Heart left ventricle (tissue), 16 donors: ENCODE data around the gene ECEL1. TPM values are rescaled to one million over a fixed set of nuclear protein-coding genes. Genes with fewer than 3 reads are reported as not detected.

Experiments
- ATAC-seq, 4 donors: fragments of 200-7000 bp; cut with Tn5 transposase; one replicate each; pipeline ENCODE4 v1.9.1; 2020 to 2022; ENCODE audit warnings: moderate library complexity in 4 of 4, mild to moderate bottlenecking in 3 of 4, moderate number of reproducible peaks in 1 of 4
- DNase-seq, 5 donors: peaks; one replicate each; pipeline ENCODE4 v3.0.0-alpha.2; 2020
- H3K27ac ChIP-seq, 12 donors: fragments of 200-600 bp; sonication (generic) in 4 of 12; one replicate each; pipeline versions ENCODE4 v1.5.0 to v1.8.0; 2016 to 2022; ENCODE audit warnings: mild to moderate bottlenecking in 2 of 12
- H3K27me3 ChIP-seq, 9 donors: fragments of 200-600 bp; sonication (generic) in 2 of 9; one replicate each; pipeline versions ENCODE4 v1.5.1 to v1.8.0; 2016 to 2022; ENCODE audit warnings: mild to moderate bottlenecking in 3 of 9
- H3K36me3 ChIP-seq, 9 donors: fragments of 200-600 bp; sonication (generic) in 2 of 9; one replicate each; pipeline versions ENCODE4 v1.5.0 to v1.8.0; 2018 to 2022; ENCODE audit warnings: mild to moderate bottlenecking in 2 of 9
- H3K4me1 ChIP-seq, 12 donors: fragments of 200-600 bp; sonication (generic) in 4 of 12; one replicate each; pipeline versions ENCODE4 v1.5.0 to v1.8.0; 2016 to 2022; ENCODE audit warnings: mild to moderate bottlenecking in 3 of 12
- H3K4me3 ChIP-seq, 12 donors: fragments of 200-600 bp; sonication (generic) in 4 of 12; one replicate each; pipeline versions ENCODE4 v1.5.0 to v1.8.0; 2017 to 2022; ENCODE audit warnings: mild to moderate bottlenecking in 9 of 12, moderate library complexity in 4 of 12
- H3K9me3 ChIP-seq, 12 donors: fragments of 200-600 bp; sonication (generic) in 4 of 12; one replicate each; pipeline versions ENCODE4 v1.5.0 to v1.8.0; 2016 to 2022; ENCODE audit warnings: mild to moderate bottlenecking in 1 of 12
- POLR2A ChIP-seq, 2 donors: fragments of 450-650 bp; IDR thresholded peaks; one replicate each; pipeline ENCODE4 v1.6.1; 2017; ENCODE audit warnings: antibody characterized with exemption in 2 of 2, mild to moderate bottlenecking in 2 of 2, moderate library complexity in 2 of 2
- whole genome bisulfite sequencing, 4 donors: extraction: QIAGEN DNeasy Blood & Tissue Kit in 2 of 4; methylation state at CpG; one replicate each; pipeline versions ENCODE4 v1.1.5 to v1.1.7; 2013 to 2018; 5-methylcytosine and 5-hydroxymethylcytosine counted together
- intact Hi-C, 10 donors: fragments of 100-400 bp; cut with DNase I; formaldehyde crosslinking; loops; one replicate each; pipeline versions ENCODE4 v1.11.1 to v1.14.2; 2022
- polyA plus RNA-seq, 2 donors: library from polyadenylated mRNA; stranded (reverse); fragments of 200-250 nt; gene quantifications; one replicate each; pipeline ENCODE4 v1.2.3, GENCODE V29; 2013
- total RNA-seq, 9 donors: library from RNA; depleted of rRNA in 2 of 9; stranded (reverse); fragments of >200 nt in 2 of 9; fragmentation: NEBNext Ultra II Directional in 3 of 9; extraction: Animal tissue kit (Norgen Biotek cat#: 25700) in 3 of 9; gene quantifications; one replicate each; pipeline versions ENCODE4 v1.1.0 to v1.2.4, GENCODE V29; 2016 to 2023
- TF ChIP-seq, protein P1 (sequence below), 12 donors: fragments of 200-600 bp; sonication (generic) in 4 of 12; IDR thresholded peaks; one replicate each; pipeline versions ENCODE4 v1.5.0 to v1.8.0; 2018 to 2022; ENCODE audit warnings: antibody characterized with exemption in 12 of 12, mild to moderate bottlenecking in 5 of 12
- donor health status: ischemic (EF 13 %, LVEDD 7.1; RV severe dilation, severe dysfunction).
- donor health status: healthy with polysubstance abuse.
- donor health status: DM: no; HTN: yes; CAD: no.
- donor health status: DM: no; HTN: no; CAD: no.
- donor health status: ischemic (EF 25% LVEDD 6.9; RV normal size, moderate dysfunction).
- donor health status: ischemic (EF 25% LVEDD 5.7; RV mildly dilated, moderate dysfunction).
- donor health status: healthy.
- donor health status: DM: yes; HTN: yes; CAD: no.
- donor health status: ischemic (EF 35%, LVEDD 5.7; RV mildly dilated, moderate dysfunction).
- donor health status: nonischemic (EF 11% LVEDD 7.7; RV severe dilation, severe dysfunction).
- donor health status: DM: yes; HTN: yes; CAD: no.
- donor health status: PGD.
- donor health status: ischemic (EF 29% LVEDD 5.4; RV normal size, mild dysfunction).
- donor health status: nonischemic (EF 23%, LVEDD 6.1; RV moderate dilation, normal function).

The ECEL1 gene
- total and polyA plus RNA-seq, 11 donors = 0.20 to 1.4 (median 0.32) TPM; not detected in 3

DNA sequence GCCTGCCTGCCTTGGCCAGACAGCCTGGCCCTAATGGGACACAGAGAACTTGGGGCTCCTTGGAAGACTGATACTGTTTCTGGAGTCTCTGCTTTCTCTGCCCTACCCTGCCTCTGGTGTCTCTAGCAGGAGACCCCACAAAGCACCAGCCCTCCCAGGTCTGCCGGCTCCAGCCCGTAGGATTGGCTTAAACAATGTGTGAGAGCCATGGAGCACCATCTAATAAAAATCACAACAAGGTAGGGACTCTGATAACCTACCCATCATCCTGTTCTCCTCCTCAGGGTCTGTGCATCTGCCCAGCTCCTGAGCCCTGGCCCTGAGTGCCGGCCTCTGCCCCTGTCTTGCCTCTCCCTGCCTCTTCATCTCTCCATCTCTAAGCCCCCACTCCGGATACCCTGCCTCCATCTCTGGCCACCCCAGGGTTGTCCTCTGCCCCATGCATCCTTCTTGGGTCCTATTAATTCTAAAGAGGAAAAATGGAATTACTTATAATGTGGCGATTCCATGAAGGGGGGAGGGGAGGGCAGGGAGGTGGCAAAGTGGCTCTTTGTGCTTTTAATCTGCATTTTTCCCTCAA lies 1.2 kb upstream of the ECEL1 start:
- peak in 1 of 5 donors; percentile 20 for DNase-seq
- WGBS, 4 donors = 78 to 95% (median 89%) methylated on average over 5 of the region's 5 CpGs
- intact Hi-C loops = no loop called here

GRCh38 chr2:232488097-232488711 lies 570 bp upstream of the ECEL1 start:
- intact Hi-C loops = no loop called here
- H3K27me3 ChIP-seq = peaks cover 25 to 57% (median 47%) of the 10 kb centered on the region in 9 donors
- WGBS, 4 donors = 46 to 55% (median 49%) methylated on average over 7 to 16 of the region's 16 CpGs
- H3K9me3 ChIP-seq = no peaks in the 10 kb centered on the region
- no peak overlapping the region for H3K27ac ChIP-seq
- H3K36me3 ChIP-seq = no peaks in the 10 kb centered on the region
- peaks cover 0 to 31% (median 0%) of the 10 kb centered on the region in 12 donors for H3K4me1 ChIP-seq
- TF ChIP-seq, protein P1, sequence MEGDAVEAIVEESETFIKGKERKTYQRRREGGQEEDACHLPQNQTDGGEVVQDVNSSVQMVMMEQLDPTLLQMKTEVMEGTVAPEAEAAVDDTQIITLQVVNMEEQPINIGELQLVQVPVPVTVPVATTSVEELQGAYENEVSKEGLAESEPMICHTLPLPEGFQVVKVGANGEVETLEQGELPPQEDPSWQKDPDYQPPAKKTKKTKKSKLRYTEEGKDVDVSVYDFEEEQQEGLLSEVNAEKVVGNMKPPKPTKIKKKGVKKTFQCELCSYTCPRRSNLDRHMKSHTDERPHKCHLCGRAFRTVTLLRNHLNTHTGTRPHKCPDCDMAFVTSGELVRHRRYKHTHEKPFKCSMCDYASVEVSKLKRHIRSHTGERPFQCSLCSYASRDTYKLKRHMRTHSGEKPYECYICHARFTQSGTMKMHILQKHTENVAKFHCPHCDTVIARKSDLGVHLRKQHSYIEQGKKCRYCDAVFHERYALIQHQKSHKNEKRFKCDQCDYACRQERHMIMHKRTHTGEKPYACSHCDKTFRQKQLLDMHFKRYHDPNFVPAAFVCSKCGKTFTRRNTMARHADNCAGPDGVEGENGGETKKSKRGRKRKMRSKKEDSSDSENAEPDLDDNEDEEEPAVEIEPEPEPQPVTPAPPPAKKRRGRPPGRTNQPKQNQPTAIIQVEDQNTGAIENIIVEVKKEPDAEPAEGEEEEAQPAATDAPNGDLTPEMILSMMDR (IDR thresholded peaks at IDR 0.05) = no peak
- TF ChIP-seq POLR2A (IDR thresholded peaks at IDR 0.05) = no peak
- H3K4me3 ChIP-seq = no peak overlapping the region
- DNase-seq (peak in 1 of 5 donors; percentile 54), ATAC-seq (no peak)

More for the DNA sequence above, 1.2 kb upstream of the ECEL1 start:
- Histone ChIP-seq H3K9me3 (no peaks in the 10 kb centered on the region), H3K4me1 (peaks cover 0 to 31% (median 0%) of the 10 kb centered on the region in 12 donors), H3K36me3 (no peaks in the 10 kb centered on the region), H3K4me3 (no peak overlapping the region), H3K27me3 (peaks cover 25 to 51% (median 45%) of the 10 kb centered on the region in 9 donors), H3K27ac (no peak overlapping the region)
- no peak for ATAC-seq
- no peak for TF ChIP-seq POLR2A (IDR thresholded peaks at IDR 0.05)
- TF ChIP-seq, protein P1 (IDR thresholded peaks at IDR 0.05) = no peak

DNA sequence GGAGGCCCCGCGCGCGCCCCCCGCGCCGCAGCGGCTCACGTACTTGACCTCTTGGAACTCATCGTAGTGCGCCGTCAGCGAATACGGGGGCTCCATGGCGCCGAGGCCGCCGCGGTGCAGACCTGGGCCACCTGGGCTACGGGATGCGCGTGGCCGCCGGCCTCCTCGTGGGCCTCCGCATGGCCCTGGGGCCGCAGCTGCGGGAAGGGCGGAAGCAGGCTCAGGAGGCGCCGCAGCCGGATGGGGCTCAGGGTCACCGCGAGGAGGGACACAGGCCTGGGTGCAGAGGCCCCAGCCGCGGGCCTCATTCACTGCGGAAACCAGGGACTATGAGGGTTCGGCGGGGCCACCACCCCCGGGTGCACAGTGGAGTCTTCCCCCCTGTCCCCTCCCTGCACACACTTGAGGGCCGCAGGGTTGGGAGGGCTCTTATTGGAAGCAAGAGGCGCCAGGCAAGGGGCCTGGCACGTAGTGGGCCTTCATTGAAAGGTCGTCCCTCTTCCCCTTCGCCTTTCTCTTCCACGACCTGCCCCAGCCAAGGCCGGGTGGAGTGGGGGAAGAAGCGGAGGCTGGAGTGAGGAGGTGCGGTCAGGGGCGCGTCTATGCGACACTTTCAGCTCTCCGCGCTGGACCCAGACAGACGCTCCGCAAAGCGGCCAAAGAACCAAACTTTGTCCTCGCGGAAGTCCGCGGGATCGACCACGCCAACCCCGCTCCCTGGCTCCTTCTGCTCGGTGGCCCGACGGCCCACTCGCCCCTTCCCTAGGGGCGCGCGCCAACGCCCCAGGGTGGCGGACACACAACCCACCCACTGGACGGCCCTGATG lies 863 bp downstream of the ECEL1 start:
- H3K27ac ChIP-seq = no peak overlapping the region
- intact Hi-C loops = no loop called here
- TF ChIP-seq, protein P1 (IDR thresholded peaks at IDR 0.05) = no peak
- no peak for TF ChIP-seq POLR2A (IDR thresholded peaks at IDR 0.05)
- no peak for ATAC-seq
- DNase-seq = peak in 2 of 5 donors; percentile 7 to 42
- H3K9me3 ChIP-seq = no peaks in the 10 kb centered on the region
- H3K36me3 ChIP-seq = no peaks in the 10 kb centered on the region
- peaks cover 25 to 68% (median 47%) of the 10 kb centered on the region in 9 donors for H3K27me3 ChIP-seq
- peaks cover 0 to 31% (median 0%) of the 10 kb centered on the region in 12 donors for H3K4me1 ChIP-seq
- peak overlapping the region in 7 of 12 donors; percentile 2 to 45 (median 23) for H3K4me3 ChIP-seq
- WGBS, 4 donors = 3 to 4% (median 4%) methylated on average over 34 to 74 of the region's 74 CpGs
